SIG-M5 (cell line): ENCODE results near the gene MPPED1.

Source experiments
- DNase-seq: peaks from one replicate; lab custom pipeline; 2025; lab: John Stamatoyannopoulos, UW

MPPED1 gene

DNA sequence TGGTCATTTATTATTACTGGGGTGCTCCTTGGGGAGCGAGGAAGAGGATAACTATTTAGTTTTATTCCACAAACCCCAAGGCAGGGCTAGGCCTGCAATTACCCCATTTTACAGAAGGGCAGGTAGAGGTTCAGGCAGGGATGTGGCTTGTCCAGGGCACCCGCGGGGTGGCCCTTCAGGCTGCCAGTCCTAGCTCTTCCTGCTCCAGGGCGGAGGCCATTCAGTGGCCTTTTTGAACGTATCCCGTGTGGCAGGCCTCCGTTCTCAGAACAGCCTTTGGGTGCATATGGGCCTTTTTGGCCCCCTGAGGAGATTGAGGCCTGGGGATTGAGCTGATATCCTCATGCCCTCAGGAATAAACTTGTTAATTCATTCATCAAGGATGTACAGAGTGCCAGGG lies 66.2 kb downstream of the MPPED1 start:
- DNase-seq: no peak

DNA sequence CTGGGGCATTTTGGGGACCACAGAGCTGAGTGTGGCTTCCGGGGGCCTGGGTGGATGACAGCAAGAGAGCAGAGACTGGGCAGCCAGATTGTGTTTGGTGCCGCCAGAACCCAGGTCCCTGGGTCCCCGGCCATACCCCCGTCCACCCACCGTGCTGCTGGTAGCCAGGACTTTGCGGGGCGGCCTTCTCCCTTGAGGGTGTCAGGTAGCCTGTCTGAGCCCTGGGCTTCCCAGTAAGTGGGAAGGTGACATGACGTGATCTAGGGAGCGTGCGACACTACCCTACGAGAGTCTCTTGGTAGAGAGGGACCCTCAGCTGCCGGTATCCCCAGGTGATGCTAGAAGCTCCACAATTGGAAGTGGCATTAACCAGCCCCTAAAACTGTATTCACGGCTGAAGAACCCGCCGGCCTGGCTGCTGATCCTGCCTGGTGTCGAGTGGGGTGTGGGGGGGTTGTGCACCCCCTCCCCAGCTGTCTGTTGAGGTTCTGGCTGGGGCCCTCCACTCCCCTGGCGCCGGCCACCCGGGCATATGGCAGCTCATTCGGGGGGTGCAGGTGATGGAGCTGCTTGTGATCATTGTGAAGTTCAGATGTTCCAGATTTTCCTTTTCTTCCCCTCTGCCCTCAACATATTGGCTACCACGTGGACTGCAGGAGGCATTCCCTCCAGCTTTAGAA lies 66.9 kb downstream of the MPPED1 start:
- DNase-seq: no peak

GRCh38 chr22:43479301-43479950 lies 67.6 kb downstream of the MPPED1 start:
- no peak for DNase-seq

DNA sequence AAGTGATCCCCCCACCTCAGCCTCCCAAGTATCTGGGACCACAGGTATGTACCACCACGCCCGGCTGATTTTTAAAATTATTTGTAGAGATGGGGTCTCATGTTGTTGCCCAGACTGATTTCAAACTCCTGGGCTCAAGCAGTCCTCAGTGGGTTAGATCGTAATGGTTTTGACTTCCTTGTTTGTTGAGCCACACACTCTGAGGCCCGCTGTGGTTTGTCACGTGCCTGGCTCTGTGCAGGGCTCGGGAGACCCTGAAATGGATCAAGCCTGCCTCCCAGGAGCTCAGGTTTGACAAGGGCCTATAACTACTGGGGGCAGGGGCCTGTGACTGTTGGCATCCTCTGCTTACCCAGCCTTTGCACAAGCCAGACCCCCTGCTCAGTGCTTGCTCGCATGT lies 68.1 kb downstream of the MPPED1 start:
- DNase-seq: no peak

GRCh38 chr22:43481568-43482317 lies 69.9 kb downstream of the MPPED1 start:
- DNase-seq: no peak

GRCh38 chr22:43482318-43482625 lies 70.5 kb downstream of the MPPED1 start:
- DNase-seq: no peak

- no peak for DNase-seq
Observed at GRCh38 chr22:43483266-43483665, 71.5 kb downstream of the MPPED1 start.

GRCh38 chr22:43483669-43484068 lies 71.9 kb downstream of the MPPED1 start:
- DNase-seq: no peak

- no peak for DNase-seq
Observed at GRCh38 chr22:43484227-43484626, 72.4 kb downstream of the MPPED1 start.

DNA sequence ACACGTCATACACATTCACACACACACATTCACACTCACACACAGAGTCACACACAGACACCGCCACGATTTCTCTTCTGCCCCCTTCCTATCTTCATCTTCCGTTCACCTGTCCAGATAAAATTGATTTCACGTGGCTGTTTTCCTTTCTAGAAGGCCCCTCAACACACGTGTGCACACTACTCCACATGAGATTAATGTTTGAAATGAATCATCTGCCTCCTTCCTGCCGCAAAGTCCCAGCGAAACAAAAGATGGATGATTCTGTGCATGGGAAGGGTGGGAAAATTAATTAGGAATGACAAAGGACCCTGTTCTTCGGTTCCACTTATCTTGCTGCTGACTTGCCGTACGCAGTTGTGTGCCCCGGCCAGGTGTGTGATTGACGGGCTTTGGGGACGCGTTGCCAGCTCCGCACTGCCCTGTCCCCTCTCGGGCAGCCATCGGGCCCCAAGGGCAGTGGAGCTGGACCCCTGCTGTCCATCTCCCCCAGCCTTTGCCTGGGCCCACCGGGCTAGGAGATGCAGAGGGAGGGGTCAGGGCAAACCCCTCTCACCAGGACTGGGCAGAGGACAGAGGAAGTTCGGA lies 73.8 kb downstream of the MPPED1 start:
- DNase-seq: no peak

DNA sequence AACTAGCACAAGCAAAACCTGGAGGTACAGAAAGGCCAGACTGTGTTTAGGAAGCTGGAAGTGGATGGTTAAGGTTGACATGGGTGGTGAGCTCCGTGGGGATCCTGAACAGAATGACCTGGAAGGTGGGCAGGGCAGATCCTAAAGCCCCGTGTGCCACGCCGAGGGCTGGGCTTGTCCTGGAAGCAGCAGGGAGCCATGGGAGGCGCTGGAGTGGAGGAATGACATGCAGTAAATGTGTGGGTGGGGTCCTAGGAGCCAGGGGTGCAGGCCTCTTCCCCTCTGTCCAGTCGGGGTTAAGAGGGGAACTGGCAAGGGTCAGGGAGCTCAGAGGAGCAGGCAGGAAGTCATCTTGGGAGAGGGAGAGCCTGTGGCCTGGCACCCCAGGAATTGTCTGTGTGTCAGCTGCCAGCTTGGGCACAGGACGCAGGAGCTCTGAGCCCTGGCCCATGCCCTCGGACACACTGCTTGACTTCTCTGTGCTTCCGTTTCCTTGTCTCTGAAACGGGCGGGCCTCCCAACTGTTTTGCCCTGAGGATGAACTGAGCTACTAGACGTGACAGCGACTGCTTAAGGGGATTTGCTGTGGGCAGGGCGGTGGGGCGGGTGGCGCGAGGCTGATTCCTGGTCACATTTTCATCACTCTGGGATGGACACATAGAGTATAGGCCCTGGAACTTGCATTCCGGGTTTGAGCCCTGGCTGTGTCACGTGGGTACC lies 75.7 kb downstream of the MPPED1 start:
- no peak for DNase-seq

DNA sequence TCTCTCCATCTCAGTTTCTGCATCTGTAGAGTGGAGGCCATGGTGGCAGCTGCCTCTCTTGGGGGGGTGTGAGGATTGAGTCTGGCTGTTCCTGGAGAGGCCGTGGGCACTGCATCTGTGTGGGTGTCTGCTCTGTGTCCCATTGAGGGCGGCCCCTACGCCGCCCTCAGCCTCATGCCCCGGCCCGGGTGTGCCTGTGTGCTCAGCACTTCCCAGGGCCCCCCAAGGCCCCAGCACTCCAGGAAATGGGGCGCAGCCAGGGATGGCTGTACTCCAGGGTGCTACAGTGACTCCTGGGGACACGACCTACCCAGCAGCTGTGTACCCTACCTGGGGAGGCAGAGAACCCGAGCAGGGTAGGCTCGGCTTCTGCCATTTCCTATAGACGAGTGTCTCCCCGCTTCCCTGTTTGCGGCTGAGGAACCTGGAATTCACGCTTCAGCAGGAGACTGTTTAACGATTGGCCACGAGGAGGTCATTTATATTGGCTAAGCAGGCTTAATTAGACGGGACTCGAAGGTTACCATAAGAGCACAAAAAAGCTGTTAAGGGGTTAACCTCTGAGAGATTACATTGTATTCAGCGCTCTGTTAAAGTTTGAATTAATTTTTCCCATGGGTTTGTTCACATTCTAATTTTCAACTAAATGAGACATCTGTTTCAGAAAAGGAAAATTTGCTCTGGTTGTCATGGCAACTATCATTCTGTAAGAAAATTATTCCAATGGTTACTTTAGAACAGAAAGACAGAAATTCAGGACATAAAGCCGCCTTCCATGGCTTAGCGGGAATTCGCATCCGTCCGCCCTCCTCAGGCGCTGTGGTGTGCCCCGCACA lies 76.4 kb downstream of the MPPED1 start:
- DNase-seq: no peak

DNA sequence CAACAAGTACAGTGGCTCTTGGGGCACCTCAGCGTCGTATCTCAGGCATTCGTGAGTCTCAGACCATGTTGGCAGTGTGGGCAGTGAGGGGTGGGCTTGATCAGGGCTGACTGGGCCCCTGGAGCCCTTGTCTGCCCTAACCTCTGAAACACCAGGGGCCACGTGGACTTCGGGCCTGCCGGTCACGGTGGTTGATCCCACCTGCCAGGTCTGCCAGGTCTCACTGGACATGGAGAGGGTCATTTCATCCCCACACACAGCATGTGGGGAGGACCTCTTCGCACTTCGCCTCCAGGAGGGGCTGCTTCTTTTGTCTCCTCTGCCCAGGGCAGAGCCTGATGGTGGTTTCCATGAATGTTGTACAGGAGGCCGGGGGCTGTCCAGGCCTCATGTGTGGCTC lies 77.1 kb downstream of the MPPED1 start:
- DNase-seq: no peak

- no peak for DNase-seq
Observed at GRCh38 chr22:43490311-43490710, 78.5 kb downstream of the MPPED1 start.

GRCh38 chr22:43491177-43491576 lies 79.4 kb downstream of the MPPED1 start:
- no peak for DNase-seq

GRCh38 chr22:43491737-43492136 lies 79.9 kb downstream of the MPPED1 start:
- no peak for DNase-seq

GRCh38 chr22:43493297-43493696 lies 81.5 kb downstream of the MPPED1 start:
- no peak for DNase-seq

DNA sequence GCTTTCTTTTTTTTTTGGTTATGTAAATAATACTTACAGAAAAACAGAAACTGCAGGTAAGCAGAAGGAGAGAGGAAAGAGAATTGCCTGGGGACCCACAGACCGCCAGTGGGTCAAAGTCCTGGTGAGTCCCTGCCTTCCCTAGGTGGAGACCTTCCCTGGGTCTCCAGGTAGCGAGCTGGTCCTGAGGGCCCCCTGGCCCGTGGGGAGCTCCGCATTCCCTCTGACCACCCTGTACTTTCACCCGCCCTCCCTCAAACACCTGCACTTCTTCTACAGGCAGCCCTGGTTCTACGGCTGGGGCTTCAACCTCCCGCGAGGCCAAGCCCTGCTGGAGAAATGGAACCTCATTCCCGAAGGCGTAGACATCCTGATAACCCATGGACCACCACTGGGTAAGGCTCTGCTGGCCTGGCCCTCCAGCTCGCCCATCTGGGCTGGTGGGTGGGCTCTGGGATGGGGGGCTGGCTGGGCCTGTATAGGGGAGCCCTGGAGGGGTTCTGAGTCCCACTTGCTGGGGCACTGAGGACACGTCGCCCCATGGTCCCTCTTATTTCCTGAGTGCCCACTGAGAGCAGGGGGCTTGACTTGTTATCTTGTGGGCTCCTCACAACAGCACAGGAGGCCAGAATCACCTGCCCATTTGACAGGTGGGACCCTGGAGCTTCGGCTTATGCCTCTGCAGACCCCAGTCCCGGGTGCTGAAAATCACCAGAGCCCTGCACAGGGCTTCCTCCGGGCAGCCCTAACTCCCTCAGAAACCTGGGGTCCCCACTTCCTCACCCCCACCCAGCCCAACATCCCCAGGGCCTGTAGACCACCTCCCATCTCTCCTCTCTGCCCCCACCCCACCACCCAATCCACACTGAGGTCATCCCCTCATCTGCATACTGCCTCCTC lies 86.4 kb downstream of the MPPED1 start:
- DNase-seq: no peak

DNA sequence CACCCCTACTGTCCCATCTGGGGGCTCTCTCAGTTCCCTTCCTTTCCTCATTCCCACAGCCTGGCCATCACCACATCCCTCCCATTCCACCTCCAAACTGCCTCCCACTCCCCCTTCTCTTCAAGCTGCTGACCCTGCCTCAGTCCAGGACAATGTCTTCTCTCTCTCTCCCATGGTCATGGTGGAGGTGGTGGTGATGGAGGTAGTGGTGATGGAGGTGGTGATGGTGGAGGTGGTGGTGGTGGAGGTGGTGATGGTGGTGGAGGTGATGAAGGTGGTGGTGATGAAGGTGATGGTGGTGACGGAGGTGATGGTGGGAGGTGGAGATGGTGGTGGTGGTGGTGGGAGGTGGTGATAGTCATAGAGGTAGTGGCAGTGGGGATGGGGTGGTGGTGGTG lies 87.0 kb downstream of the MPPED1 start:
- no peak for DNase-seq
